OCI-LY1 (cell line): ENCODE data around the gene ONECUT3.

Experiments used
- H2AFZ ChIP-seq: fragments of 200-600 bp; sonication (generic), shearing (Covaris generic); 2 replicates; pipeline ENCODE4 v1.6.0; 2014; ENCODE audit warnings: antibody characterized with exemption, mild to moderate bottlenecking, low read length
- H3F3A ChIP-seq: fragments of 200-600 bp; sonication (generic), shearing (Covaris generic); 2 replicates; pipeline ENCODE4 v1.6.0; 2014; ENCODE audit warnings: mild to moderate bottlenecking, antibody characterized with exemption, low read length, moderate library complexity; ENCODE audit not compliant: insufficient read depth
- H3K27ac ChIP-seq: fragments of 200-600 bp; sonication (generic); 2 replicates; pipeline ENCODE4 v1.5.1; 2014; ENCODE audit warnings: low read length, mixed run types, mild to moderate bottlenecking, low read depth; ENCODE audit not compliant: poor library complexity, severe bottlenecking
- H3K27me3 ChIP-seq: fragments of 200-600 bp; sonication (generic); 2 replicates; pipeline ENCODE4 v1.6.0; 2014; ENCODE audit warnings: antibody characterized with exemption, mild to moderate bottlenecking, low read length, moderate library complexity; ENCODE audit not compliant: insufficient read depth
- H3K36me3 ChIP-seq: fragments of 200-600 bp; sonication (generic); 2 replicates; pipeline ENCODE4 v1.6.1; 2014; ENCODE audit warnings: mild to moderate bottlenecking, antibody characterized with exemption, low read length, moderate library complexity, mixed read lengths; ENCODE audit not compliant: insufficient read depth
- H3K4me1 ChIP-seq: fragments of 200-600 bp; sonication (generic); 2 replicates; pipeline ENCODE4 v1.5.1; 2014; ENCODE audit warnings: mild to moderate bottlenecking, low read length, moderate library complexity; ENCODE audit not compliant: insufficient read depth, severe bottlenecking
- H3K4me2 ChIP-seq: fragments of 200-600 bp; sonication (generic), shearing (Covaris generic); 2 replicates; pipeline ENCODE4 v1.6.1; 2014; ENCODE audit warnings: low read length
- H3K4me3 ChIP-seq: fragments of 200-600 bp; sonication (generic); 2 replicates; pipeline ENCODE4 v1.5.1; 2014; ENCODE audit warnings: low read length, low read depth, mild to moderate bottlenecking, mixed read lengths; ENCODE audit not compliant: poor library complexity, severe bottlenecking
- H3K79me2 ChIP-seq: fragments of 200-600 bp; shearing (Covaris generic); 2 replicates; pipeline ENCODE4 v1.6.1; 2016; ENCODE audit warnings: mixed run types, low read length, mixed read lengths; ENCODE audit not compliant: insufficient read depth
- H3K9ac ChIP-seq: fragments of 200-600 bp; sonication (generic), shearing (Covaris generic); 2 replicates; pipeline ENCODE4 v1.6.1; 2014; ENCODE audit warnings: mild to moderate bottlenecking, low read length, mixed read lengths
- H3K9me2 ChIP-seq: fragments of 200-600 bp; sonication (generic), shearing (Covaris generic); 2 replicates; pipeline ENCODE4 v1.6.1; 2014; ENCODE audit warnings: low read depth, mild to moderate bottlenecking, low read length, mixed read lengths
- H3K9me3 ChIP-seq: fragments of 200-600 bp; shearing (Covaris generic); 2 replicates; pipeline ENCODE4 v1.6.1; 2014; ENCODE audit warnings: low read length, mixed read lengths
- H4K20me1 ChIP-seq: fragments of 200-600 bp; sonication (generic), shearing (Covaris generic); 2 replicates; pipeline ENCODE4 v1.6.0; 2016; ENCODE audit warnings: mild to moderate bottlenecking, low read length; ENCODE audit not compliant: insufficient read depth
- CTCF ChIP-seq: fragments of 200-600 bp; sonication (generic), shearing (Covaris generic); IDR thresholded peaks from 2 replicates; pipeline ENCODE4 v1.5.1; 2017; ENCODE audit warnings: mild to moderate bottlenecking, antibody characterized with exemption, low read length, moderate library complexity, mixed read lengths
- EZH2 ChIP-seq: fragments of 200-600 bp; sonication (generic), shearing (Covaris generic); IDR thresholded peaks from 2 replicates; pipeline ENCODE4 v1.8.0; 2017; ENCODE audit warnings: borderline replicate concordance, mixed run types, mild to moderate bottlenecking, antibody characterized with exemption, low read length, moderate library complexity, mixed read lengths

ONECUT3 gene

GRCh38 chr19:1815605-1816529 lies 62.6 kb downstream of the ONECUT3 start:
- Histone ChIP-seq H2AFZ (no peak overlapping the region), H3K9ac (no peak overlapping the region), H3K4me1 (peaks cover 14% of the 10 kb centered on the region), H3K4me2 (no peak overlapping the region), H4K20me1 (no peaks in the 10 kb centered on the region), H3K36me3 (peaks cover 57% of the 10 kb centered on the region), H3K4me3 (no peak overlapping the region), H3K27ac (no peak overlapping the region), H3K79me2 (no peaks in the 10 kb centered on the region), H3K9me2 (no peaks in the 10 kb centered on the region), H3F3A (no peaks in the 10 kb centered on the region), H3K27me3 (0 out of 2 replicates have a peak, but pooled peaks cover 3% of the 10 kb centered on the region), H3K9me3 (no peaks in the 10 kb centered on the region)
- TF ChIP-seq EZH2 (no peak), CTCF (no peak)

- H4K20me1 ChIP-seq = no peaks in the 10 kb centered on the region
- peaks cover 11% of the 10 kb centered on the region for H3K4me1 ChIP-seq
- H3K36me3 ChIP-seq = peaks cover 65% of the 10 kb centered on the region
Observed at GRCh38 chr19:1816530-1817298, 63.4 kb downstream of the ONECUT3 start.

More at GRCh38 chr19:1816530-1817298, 63.4 kb downstream of the ONECUT3 start:
- H2AFZ ChIP-seq = no peak overlapping the region
- no peak for TF ChIP-seq CTCF
- no peak for TF ChIP-seq EZH2
- H3K4me3 ChIP-seq = no peak overlapping the region
- no peaks in the 10 kb centered on the region for H3K27me3 ChIP-seq
- H3K9me3 ChIP-seq = no peaks in the 10 kb centered on the region
- no peaks in the 10 kb centered on the region for H3K9me2 ChIP-seq
- no peaks in the 10 kb centered on the region for H3K79me2 ChIP-seq
- no peak overlapping the region for H3K4me2 ChIP-seq
- no peak overlapping the region for H3K27ac ChIP-seq
- H3F3A ChIP-seq = no peaks in the 10 kb centered on the region
- H3K9ac ChIP-seq = no peak overlapping the region
